ENCODE results near the gene PAPSS1. TPM values are rescaled to one million over a fixed set of nuclear protein-coding genes. Genes with fewer than 3 reads are reported as not detected.
A peak's percentile ranks its signal among the peaks of the same experiment; 100 is the strongest.

PAPSS1 gene
- total and polyA plus RNA-seq, 2 of the 8 experiments (the other 6 are each of a cell fraction or from before 2014, with no cell fraction given): 79.2 to 98.5 TPM

DNA sequence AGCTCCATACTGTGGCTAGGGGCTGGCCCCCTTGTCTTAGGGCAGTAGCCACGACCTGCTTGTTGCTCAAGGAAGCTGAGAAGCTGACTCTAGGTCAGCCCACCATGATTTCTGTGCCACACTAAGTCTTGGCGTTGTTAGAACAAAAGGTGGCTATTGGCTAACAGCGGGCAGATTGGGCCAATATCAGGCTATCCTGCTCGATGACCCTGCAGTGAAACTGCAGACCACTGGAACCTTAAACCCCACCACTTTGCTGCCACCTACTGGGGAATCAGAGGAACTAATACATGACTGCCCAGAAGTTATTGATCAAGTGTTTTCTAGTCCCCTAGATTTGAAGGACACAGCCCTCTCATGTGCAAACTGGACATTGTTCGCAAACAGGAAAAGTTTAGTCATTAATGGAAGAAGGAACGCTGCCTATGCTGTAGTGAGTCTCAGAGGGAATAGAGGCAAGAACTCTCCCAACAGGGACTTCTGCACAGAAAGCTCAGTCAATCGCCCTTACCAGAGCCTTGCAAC is 17.0 kb upstream of the PAPSS1 start (continued):
- TF ChIP-seq CHD7 (IDR thresholded peaks at IDR 0.05; ENCODE audit: insufficient replicate concordance, low read length): no peak
- TF ChIP-seq MAFK (IDR thresholded peaks at IDR 0.05; ENCODE audit: low read depth, low read length): no peak
- peak; percentile 36 to 82 (median 65) for TF ChIP-seq CTCF (IDR thresholded peaks at IDR 0.05; ENCODE audit: control extremely low read depth in 1 of 3, insufficient read depth in 1 of 3, low read depth in 1 of 3, low read length in 3 of 3)
- 0 out of 2 replicates have a peak, but pooled peaks have one; percentile 16 for TF ChIP-seq CEBPB (IDR thresholded peaks at IDR 0.05; ENCODE audit: low read depth, low read length)
- no peak for TF ChIP-seq PHF8 (conservative IDR thresholded peaks at IDR 0.05; ENCODE audit: low read depth, low read length)
- TF ChIP-seq ASH2L (IDR thresholded peaks at IDR 0.05; ENCODE audit: low read length): no peak
- no peak for TF ChIP-seq BCL11A (IDR thresholded peaks at IDR 0.05; ENCODE audit: low read depth in 2 of 2, low read length in 2 of 2)
- TF ChIP-seq RAD21 (IDR thresholded peaks at IDR 0.05 in 1 of 2, conservative IDR thresholded peaks at IDR 0.05 in 1 of 2; ENCODE audit: low read depth in 2 of 2, low read length in 2 of 2): peak; percentile 86 to 88

Data from H1 (cell line).